ENCODE data around the gene PPP1R1A. TPM values are rescaled to one million over a fixed set of nuclear protein-coding genes. Genes with fewer than 3 reads are reported as not detected.
A peak's percentile ranks its signal among the peaks of the same experiment; 100 is the strongest.

PPP1R1A gene
- polyA plus RNA-seq, 1 donor, result 52.6 TPM

DNA sequence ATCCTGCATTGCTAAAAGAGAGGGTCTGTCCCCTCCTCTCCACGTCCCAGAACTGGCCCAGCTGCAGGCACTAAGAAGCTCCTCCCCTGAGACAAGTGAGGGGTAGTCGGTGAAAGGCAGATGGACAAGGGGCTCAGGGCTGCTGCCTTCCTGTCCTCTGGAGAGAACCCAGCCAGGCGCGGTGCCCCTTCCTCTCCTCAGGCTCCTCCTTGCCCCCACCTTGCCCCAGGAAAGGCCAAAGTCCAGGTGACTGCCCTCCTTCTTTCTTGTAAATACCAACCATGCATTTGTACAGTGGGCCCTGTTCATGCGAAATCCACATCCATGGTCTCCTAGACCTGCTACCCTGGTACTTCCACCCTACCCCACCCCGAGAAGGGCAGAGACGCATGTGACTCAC, 9.7 kb downstream of the PPP1R1A start:
- DNase-seq, result no peak

DNA sequence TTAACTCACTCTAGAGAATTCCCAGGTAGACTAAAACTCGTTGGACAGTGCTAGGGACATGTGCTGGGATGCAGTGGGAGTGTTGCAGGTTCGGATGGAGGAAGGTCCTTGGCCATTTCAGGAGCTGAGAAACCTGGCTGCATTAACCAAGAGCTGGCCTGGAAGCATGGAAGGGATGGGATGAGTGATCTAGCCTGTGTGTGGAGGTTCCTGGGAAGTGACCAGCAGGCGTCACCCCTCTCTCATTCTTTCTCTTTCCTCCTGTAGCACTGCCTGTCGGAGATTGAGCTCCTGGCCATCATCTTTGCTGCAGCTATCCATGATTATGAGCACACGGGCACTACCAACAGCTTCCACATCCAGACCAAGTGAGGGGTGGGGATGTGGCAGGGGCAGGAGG, 15.6 kb downstream of the PPP1R1A start:
- no peak for DNase-seq

DNA sequence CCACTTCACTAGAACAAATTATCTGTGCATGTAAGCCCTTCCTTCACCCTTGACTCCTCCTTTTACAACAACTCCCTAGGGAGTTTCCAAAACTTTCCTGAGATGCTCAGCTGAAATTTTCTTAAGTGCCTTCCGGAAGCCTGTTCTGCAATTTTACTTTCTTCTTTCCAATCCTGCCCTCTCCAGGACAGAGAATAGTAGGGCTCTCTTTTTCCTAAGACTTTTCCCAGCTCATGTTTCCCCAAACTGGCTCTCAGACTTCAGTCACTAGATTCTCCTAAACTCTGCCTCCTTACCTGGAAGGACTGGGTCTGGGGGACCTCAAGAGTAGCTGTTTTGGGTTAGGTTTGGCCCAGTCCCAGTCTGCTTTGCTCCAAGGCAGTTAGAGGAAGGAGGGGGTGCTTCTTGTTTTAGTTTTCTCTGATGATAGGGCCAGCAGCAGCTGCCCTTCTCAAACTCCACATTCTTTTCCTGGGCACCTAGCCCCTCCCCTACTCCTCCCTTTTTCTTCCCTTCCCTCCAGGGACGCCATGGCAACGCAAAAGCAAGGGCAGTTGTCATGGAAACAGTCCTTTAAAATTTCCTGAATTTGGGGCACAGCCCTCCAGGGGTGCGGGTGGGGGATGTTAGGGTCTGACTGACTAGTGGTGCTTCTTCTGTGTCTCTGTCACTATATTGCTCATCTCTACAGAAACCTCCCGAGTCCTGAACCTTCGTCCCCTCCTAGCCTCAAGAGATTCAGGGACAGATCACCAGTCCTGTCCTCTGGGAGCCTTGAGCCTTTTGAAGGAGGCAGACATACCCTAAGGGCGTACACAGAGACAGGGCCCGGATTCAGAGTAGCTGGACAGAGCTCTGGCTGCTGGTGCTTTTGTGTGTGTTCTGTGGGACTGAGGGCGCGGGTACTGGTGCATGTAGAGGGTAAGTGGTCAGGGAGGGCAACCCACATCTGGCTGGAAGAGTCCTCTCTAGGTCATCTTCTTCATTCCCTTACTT, 17.0 kb downstream of the PPP1R1A start:
- no peak for DNase-seq

DNA sequence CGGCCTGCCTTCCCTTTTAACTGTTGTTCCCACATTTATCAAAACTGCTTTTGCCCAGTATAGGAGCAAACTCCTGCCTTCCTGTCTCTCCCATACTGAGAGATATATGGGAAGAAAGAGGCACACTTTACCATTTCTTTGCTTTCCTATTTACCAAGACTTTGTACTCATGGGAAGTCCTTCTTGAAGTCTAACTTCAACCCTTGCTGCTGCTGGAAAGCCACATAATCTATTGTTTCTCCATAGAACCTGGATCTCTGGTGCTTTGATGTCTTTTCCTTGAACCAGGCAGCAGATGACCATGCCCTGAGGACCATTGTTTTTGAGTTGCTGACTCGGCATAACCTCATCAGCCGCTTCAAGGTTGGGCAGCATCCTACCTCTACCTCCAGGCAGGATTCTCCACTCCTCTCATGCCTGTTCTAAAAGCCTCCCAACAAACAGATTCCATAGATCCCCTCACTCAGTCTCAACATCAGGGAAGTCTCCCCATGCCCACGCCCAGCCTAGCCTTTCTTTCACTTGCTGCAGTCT, 18.4 kb downstream of the PPP1R1A start:
- no peak for DNase-seq

DNA sequence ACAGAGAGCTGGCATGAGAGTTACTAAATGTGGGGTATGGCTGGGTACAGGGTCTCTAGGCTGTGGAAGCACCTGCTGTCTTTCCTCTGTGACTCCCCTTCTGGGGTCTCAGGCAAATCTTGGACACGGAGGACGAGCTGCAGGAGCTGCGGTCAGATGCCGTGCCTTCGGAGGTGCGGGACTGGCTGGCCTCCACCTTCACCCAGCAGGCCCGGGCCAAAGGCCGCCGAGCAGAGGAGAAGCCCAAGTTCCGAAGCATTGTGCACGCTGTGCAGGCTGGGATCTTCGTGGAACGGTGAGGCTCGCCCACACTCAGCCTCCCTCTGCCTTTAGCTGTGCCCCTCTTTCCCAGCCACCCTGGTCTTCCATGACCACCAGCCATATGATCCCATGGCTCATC, 19.4 kb downstream of the PPP1R1A start:
- no peak for DNase-seq

DNA sequence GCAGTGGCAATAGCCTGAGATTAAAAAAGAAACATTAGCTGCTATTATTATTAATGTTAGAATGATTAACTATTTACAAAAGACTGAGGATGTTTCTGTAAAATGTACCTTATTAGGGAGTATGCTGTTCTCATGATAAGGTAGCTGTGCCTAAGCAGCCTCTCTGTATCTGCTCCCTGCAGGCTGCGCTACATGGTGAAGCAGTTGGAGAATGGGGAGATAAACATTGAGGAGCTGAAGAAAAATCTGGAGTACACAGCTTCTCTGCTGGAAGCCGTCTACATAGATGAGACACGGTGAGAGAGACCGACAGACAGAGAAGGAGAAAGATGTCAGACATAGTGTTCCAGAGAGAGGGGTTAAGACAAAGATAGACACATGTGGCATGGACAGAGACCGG, 21.7 kb downstream of the PPP1R1A start:
- DNase-seq, result no peak

DNA sequence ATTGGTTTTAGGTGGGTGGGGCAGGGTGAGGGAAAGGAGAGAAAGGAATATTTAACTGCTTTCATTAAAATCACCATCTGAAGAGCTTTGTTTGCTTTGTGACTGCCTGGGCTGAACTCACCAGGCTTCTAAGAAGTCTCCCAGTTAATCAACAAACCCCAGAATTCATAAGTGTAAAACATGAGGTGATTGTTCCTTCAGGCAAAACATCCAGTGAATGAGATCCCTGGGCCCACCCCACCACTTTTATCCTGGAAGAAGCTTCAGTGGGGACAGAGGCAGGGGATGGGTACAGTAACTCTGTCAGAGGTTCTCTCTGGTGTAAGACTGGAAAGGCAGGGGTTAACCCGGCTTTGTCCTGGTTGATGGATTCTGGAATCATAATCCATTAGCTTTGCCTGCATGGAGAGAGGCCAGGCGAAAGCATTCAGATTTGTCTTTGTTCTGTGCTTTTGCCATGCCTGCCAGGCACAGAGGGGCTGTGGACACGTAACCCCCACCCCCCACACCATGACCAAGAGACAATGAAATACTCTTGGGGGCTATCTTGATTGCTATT, 22.4 kb downstream of the PPP1R1A start:
- DNase-seq, result no peak

DNA sequence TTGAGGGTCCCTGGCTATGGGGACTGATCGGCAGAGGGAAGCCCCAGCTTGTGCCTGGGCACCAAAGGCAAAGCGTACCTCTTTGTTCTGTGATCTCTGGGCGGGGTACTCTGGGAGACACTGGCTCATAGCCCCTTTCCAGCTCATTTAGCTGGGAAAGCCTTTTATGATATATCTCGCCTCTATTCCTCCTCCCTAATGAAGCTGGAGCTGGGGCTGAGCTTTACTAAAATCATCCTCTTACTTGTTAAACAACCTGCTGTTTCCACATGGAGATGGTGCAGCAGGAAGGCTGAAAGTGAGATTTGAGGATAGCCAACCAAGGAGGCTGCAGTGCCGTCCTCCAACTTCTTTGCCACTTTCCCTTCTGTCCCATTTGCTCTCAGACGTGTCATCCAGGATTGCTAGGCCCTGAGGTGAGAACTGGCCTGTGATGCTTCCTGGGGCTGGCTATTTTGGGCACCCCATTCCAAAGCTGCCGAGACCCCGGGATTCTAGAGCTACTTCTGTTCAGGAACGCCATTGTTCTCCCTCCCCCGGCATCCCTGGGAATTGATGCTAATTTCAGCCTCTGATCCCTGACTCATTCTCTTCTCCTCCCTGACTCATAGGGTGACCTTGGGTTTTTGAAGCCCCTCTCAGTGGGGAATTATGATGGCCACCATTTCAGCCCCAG, 23.0 kb downstream of the PPP1R1A start:
- DNase-seq, result no peak

DNA sequence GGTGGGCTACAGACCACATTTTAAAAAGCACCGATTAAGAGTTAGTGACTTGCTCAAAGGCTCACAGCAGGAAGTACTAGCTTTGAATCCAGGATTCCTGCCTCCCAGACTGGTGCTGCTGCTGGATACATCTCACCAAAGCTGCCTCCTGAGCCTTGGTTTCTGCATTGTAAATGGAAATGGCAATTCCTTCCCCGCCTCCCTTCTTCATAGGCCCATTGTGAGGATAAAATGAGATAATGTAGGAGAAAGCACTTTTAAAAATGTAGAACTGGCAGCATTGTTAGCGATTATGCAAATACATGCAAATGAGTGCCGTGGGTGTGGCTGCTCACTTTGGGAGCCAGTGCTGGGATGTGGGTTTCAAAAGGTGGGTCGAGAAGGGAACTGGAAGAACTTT, 23.7 kb downstream of the PPP1R1A start:
- DNase-seq, result no peak

DNA sequence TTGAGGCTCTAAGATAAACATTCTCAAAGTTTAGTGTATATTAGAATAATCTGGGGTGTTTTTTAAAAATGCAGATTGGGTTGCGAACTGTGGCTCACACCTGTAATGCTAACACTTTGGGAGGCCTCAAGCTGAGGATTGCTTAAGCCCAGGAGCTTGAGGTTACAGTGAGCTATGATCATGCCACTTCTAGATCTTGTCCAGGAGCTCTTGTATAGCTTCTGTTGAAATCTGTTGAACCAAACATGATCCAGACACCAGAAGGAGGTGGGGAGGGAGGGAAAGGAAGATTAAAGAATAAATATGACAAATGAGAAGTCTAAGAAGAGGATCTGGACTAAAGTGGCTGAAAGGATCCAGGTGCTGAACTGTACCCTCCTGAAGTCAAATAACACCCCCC, 24.7 kb downstream of the PPP1R1A start:
- DNase-seq, result no peak

DNA sequence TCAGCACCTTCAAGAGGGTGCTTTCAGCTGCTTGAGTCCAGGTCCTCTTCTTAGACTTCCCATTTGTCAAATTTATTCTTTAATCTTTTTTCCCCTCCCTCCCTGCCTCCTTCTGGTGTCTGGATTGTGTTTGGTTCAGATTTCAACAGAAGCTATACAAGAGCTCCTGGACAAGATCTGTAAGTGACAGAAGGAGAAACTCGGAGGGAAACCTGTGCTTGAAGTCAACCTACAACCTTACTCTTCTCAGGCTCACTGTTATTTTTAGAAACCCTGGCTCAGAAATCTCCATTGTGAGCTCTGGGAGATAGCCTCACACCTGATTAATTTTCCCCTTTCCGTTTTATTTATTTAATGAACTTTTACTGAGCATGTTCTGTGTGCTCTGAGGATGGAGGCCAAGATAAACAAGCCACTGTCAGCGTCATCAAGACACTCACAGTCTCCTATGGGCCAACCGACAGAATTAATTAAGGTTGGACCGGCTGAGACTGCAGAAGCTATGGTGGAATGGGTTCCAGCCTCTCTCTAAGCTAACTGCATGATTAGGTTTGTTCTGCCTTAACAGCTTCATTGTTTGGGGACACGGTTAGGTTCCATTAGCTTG, 25.6 kb downstream of the PPP1R1A start:
- DNase-seq, result no peak

DNA sequence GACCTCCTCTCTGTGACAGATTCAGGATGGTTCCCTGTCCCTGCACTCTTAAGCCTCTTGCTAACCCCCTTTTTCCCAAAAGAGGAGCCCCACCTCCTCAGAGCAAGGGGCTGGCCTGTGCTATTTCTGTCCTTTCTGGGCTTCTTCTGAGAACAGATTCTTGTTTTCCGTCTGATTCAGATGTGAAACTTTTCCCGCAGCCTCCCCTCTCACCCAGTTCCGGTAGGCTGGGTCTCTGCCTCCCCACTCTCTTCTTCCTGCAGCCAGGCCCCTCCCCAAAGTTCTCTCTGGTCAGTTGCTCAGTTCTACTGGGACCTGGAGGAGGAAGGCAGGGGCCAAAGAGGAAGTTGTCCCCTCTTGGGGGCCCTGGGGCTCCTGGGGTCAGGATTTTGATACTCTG, 27.3 kb downstream of the PPP1R1A start:
- DNase-seq, result no peak

DNA sequence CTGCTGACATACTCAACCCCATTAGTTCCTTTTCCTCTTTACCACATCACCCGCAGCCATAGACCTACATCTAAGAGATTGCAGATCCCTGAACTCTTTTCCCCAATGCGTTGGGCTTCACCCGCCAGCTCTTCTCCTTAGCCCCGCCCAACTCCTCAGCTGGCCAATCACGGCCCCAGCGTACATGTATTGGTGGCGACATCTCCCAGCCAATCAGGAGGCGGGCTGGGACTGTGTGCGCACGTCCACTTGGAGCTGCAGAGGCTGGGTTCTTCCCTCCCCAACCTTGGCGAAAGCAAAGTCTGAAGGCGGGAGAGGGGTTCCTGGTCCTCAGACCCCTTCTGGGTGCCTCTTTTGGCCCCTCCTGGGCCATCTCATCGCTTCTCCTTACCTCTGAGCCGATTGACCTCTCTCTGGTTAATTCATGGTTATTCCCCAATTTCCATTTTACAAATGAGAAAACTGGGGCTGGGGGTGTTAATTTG, 28.0 kb downstream of the PPP1R1A start:
- peak; percentile 93 for DNase-seq

DNA sequence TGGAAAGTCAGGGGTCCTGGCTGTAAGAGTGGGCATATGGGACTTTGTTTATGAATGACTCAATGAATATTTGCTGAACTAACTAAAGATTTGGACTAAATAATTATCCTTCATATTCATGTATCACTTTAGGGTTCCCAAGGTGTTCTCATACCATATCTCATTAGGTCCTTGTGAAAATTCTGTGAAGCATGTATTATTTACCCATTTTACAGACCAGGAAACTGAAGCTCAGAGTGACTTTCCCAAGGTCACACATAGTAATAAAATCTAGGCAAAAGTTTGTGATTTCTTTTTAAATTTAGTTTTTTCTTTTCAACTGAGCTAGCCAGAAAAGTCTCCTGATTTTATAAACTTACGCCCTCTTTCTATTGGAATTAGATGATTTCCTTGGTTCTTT, 29.7 kb downstream of the PPP1R1A start:
- no peak for DNase-seq

DNA sequence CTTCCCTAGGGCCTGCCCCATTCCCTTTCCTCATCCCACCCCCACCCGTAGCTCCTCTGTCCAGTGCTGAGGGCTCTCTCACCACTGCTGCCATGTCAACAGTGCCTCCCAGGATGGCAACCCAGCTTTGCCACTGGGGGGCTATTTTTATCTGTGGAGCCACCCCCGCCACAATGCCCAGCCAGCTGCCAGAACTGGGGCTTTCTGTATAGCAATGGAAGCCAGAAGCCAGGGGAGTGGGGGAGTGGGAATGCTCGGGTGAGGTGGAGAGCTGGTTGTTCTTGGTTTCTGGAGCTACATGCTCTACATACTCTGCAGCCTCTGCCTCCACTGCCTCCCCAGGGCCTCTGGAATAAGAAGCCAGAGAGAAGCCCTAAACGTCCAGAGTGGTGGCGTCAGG, 30.1 kb downstream of the PPP1R1A start:
- no peak for DNase-seq

DNA sequence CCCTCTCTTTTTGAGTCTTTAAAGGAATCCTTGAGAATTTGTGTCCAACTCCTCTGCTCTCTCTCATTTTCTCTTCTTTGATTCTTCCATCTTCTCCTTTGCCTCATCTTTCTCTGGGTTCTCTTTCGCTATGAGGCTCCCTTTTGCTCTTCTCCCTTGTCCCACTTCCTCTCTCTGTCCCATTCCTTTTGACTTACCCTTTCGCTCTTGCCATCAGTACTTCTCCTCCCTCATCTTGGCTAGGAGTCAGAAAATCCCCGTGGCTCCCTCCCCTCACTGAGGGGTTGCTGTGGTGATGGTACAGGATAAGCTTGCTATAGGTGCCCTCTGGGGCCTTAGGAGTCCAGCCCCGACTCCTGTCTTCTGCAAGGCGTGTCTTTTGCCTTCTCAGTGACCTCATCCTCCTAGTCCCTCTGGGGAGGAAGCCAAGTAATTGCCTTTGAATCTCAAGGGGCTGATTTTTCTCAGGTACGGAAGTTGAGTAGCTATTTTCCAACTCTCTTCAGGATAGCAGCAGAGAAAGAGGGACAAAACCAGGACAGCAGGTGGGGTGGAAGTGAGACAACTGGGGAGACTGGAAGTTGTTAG, 32.7 kb downstream of the PPP1R1A start:
- no peak for DNase-seq

DNA sequence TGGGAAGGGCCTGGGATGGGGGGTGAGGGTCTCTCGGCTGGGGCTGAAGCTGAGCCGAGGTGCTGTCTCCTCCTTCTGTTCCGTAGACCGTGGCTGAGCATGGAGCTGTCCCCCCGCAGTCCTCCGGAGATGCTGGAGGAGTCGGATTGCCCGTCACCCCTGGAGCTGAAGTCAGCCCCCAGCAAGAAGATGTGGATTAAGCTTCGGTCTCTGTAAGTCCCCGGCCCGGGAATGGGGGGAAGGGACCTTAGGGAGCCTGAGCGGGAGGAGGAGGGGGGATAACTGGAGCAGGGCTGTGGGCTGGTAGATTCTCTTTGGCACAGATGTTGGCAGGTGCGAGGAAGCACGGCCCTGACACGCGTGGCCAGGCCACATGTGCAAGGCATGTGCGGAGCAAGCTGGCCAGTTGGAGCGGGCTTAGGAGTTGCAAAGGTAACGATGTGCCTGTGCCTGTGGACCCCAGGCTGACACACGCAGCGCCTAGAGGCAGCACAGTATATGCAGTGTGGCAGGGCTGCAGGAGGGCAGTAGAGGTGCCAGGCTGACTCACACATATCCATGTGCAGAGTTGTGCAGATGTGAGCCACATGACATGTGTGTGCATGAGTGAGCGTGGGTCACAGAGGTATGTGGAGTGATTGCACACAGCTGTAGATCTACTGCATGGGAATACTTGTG, 38.5 kb downstream of the PPP1R1A start:
- no peak for DNase-seq

DNA sequence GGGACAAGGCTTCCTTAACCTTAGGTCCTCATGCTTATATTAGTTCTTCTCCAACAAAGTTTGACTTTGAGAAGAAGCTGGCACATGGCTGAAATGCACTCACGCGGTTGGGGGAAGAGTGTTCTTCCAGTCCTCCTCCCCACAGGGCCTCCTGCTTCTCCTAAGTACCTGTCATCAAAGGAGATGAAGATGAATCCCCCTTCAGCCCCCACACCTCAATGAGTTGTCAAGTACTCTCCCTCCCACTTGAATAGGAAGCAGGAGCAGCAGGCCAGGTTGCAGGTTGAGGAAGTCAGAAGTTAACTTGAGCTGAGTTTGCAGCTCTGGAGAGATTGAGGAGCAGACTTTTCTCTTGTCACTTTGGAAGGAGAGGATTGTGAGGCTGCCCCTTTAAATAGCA, 41.9 kb downstream of the PPP1R1A start:
- DNase-seq, result no peak

DNA sequence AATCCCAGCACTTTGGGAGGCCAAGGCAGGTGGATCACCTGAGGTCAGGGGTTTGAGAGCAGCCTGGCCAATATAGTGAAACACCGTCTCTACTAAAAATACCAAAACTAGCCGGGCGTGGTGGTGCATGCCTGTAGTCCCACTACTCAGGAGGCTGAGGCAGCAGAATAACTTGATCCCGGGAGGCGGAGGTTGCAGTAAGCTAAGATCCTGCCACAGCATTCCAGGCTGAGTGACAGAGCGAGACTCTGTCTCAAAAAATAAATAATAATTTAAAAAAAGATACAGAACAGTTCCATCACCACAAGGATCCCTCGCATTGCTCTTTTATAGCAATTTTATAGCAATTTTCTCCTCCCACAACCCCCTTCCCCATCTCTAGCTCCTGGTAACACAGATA, 43.7 kb downstream of the PPP1R1A start:
- no peak for DNase-seq

DNA sequence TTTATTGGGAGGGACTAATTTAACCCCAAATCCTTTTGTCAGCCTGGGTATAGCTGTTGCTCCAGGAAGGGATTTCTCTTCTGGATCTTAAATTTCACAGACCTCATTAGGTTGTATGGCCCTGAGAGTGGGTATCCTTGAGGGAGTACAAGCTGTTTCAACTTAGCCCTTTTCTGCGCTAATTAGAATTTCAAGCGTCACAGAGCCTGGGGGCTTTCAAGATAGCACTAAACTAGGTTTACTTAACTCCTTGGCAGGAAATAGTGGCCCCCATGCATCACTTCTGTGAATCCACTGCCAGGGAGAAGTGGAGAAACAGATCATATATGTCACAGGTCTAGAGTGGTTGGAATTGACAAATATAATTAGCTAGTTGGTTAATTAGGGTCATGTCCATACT, 44.9 kb downstream of the PPP1R1A start:
- no peak for DNase-seq

DNA sequence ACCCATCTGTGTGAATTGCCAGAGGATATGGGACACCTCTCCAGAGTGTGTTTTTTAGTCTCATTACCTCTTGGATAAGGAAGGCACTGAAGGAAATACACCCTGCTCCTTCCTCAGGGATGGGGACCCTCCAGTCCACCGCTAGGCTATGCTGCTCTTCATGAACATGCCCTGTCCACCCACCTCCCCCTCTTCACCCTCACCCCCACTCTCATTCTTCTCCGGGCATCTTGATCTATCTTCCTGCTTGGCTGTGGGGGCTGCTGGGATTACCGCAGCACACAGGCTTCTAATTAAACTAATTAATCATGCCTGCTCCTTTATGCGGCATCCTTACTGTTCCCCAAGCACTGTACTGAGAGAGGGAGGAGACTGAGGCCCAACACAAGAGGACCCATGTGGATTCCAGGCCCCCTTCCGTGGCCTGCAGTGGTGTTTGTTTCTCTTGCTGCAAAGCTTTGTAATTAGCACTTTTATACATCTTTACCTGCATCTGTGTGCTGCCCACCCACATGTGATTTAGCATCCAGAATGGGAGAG, 46.6 kb downstream of the PPP1R1A start:
- no peak for DNase-seq

Data from left kidney (tissue), 2 donors.